Stomach smooth muscle (tissue), 2 donors: Measurements from ENCODE around the gene STRA8.
"Not testable (repeated sequence)": the region's sequence is repeated elsewhere in the genome, so short reads cannot be mapped to it uniquely, and the experiment has no call there.

Experiments used
- H3K27ac ChIP-seq: one replicate; pipeline ENCODE4 v1.7.0; 2013; ENCODE audit warnings: mild to moderate bottlenecking, low read length, inconsistent platforms
- H3K27me3 ChIP-seq, 2 donors: one replicate each; pipeline ENCODE4 v1.7.0; 2013; ENCODE audit warnings: low read length in 2 of 2; ENCODE audit not compliant: insufficient read depth in 2 of 2, control insufficient read depth in 1 of 2
- H3K36me3 ChIP-seq, 2 donors: one replicate each; pipeline ENCODE4 v1.7.0; 2013; ENCODE audit warnings: low read length in 2 of 2; ENCODE audit not compliant: control insufficient read depth in 2 of 2, insufficient read depth in 2 of 2
- H3K4me1 ChIP-seq: one replicate; pipeline ENCODE4 v1.7.0; 2013; ENCODE audit warnings: low read length; ENCODE audit not compliant: control insufficient read depth, insufficient read depth
- H3K4me3 ChIP-seq, 2 donors: one replicate each; pipeline ENCODE4 v1.7.0; 2013; ENCODE audit warnings: low read length in 2 of 2
- H3K9ac ChIP-seq, 2 donors: one replicate each; pipeline ENCODE4 v1.7.0; 2013; ENCODE audit warnings: low read length in 2 of 2, mild to moderate bottlenecking in 1 of 2
- H3K9me3 ChIP-seq, 2 donors: one replicate each; pipeline ENCODE4 v1.7.0; 2013; ENCODE audit warnings: low read length in 2 of 2; ENCODE audit not compliant: control insufficient read depth in 2 of 2
- donor health status: healthy.
- donor health status: Pancreatic carcinoma.

STRA8 gene

GRCh38 chr7:135204876-135205275, 28.8 kb upstream of the STRA8 start:
- H3K9me3 ChIP-seq = no peaks in the 10 kb centered on the region
- no peaks in the 10 kb centered on the region for H3K27me3 ChIP-seq
- no peak overlapping the region for H3K27ac ChIP-seq
- no peak overlapping the region for H3K4me3 ChIP-seq
- H3K4me1 ChIP-seq = peaks cover 4% of the 10 kb centered on the region
- no peak overlapping the region for H3K9ac ChIP-seq
- peaks cover 22 to 43% of the 10 kb centered on the region in 2 donors for H3K36me3 ChIP-seq

GRCh38 chr7:135205850-135206249, 27.8 kb upstream of the STRA8 start:
- H3K36me3 ChIP-seq = peaks cover 15 to 36% of the 10 kb centered on the region in 2 donors
- H3K27ac ChIP-seq = no peak overlapping the region
- no peak overlapping the region for H3K9ac ChIP-seq
- no peaks in the 10 kb centered on the region for H3K9me3 ChIP-seq
- no peaks in the 10 kb centered on the region for H3K27me3 ChIP-seq
- peaks cover 11% of the 10 kb centered on the region for H3K4me1 ChIP-seq
- no peak overlapping the region for H3K4me3 ChIP-seq

- Histone ChIP-seq H3K9me3 (no peaks in the 10 kb centered on the region), H3K27me3 (no peaks in the 10 kb centered on the region), H3K36me3 (peaks cover 12 to 26% of the 10 kb centered on the region in 2 donors), H3K4me3 (no peak overlapping the region), H3K4me1 (peaks cover 16% of the 10 kb centered on the region), H3K27ac (no peak overlapping the region), H3K9ac (no peak overlapping the region)
Observed at GRCh38 chr7:135206941-135207391, 26.7 kb upstream of the STRA8 start.

GRCh38 chr7:135207406-135208101, 26.1 kb upstream of the STRA8 start:
- H3K4me3 ChIP-seq = no peak overlapping the region
- no peaks in the 10 kb centered on the region for H3K9me3 ChIP-seq
- peaks cover 19% of the 10 kb centered on the region for H3K4me1 ChIP-seq
- H3K27me3 ChIP-seq = no peaks in the 10 kb centered on the region
- no peak overlapping the region for H3K27ac ChIP-seq
- H3K36me3 ChIP-seq = peaks cover 12 to 26% of the 10 kb centered on the region in 2 donors
- no peak overlapping the region for H3K9ac ChIP-seq

GRCh38 chr7:135208102-135208793, 25.4 kb upstream of the STRA8 start:
- Histone ChIP-seq H3K27me3 (no peaks in the 10 kb centered on the region), H3K4me3 (no peak overlapping the region), H3K9ac (no peak overlapping the region), H3K36me3 (peaks cover 9 to 22% of the 10 kb centered on the region in 2 donors), H3K4me1 (peaks cover 19% of the 10 kb centered on the region), H3K9me3 (no peaks in the 10 kb centered on the region), H3K27ac (no peak overlapping the region)

- Histone ChIP-seq H3K27me3 (no peaks in the 10 kb centered on the region), H3K4me1 (peaks cover 19% of the 10 kb centered on the region), H3K9ac (no peak overlapping the region), H3K9me3 (no peaks in the 10 kb centered on the region), H3K4me3 (no peak overlapping the region), H3K27ac (no peak overlapping the region), H3K36me3 (peaks cover 1 to 14% of the 10 kb centered on the region in 2 donors)
Observed at GRCh38 chr7:135209225-135209834, 24.3 kb upstream of the STRA8 start.

GRCh38 chr7:135210888-135211178, 22.8 kb upstream of the STRA8 start:
- H3K4me1 ChIP-seq = peaks cover 19% of the 10 kb centered on the region
- peak overlapping the region; percentile 73 to 93 for H3K9ac ChIP-seq
- no peaks in the 10 kb centered on the region for H3K9me3 ChIP-seq

GRCh38 chr7:135211179-135211945, 22.3 kb upstream of the STRA8 start, which contains the start of gene WDR91:
TSS of gene WDR91 (minus strand) at chr7:135211526. CDS start at chr7:135211502, 24 bp downstream.
- peaks cover 19% of the 10 kb centered on the region for H3K4me1 ChIP-seq
- no peaks in the 10 kb centered on the region for H3K27me3 ChIP-seq
- no peaks in the 10 kb centered on the region for H3K9me3 ChIP-seq
- H3K36me3 ChIP-seq = peaks cover 0 to 6% of the 10 kb centered on the region in 2 donors
- peak within 1 kb of the TSS; percentile 87 to 92 for H3K4me3 ChIP-seq
- peak within 1 kb of the TSS; percentile 92 for H3K27ac ChIP-seq
- H3K9ac ChIP-seq = peak within 1 kb of the TSS; percentile 78 to 93

More at GRCh38 chr7:135210888-135211178, 22.8 kb upstream of the STRA8 start:
- Histone ChIP-seq H3K27me3 (no peaks in the 10 kb centered on the region), H3K4me3 (peak overlapping the region; percentile 81 to 92), H3K36me3 (peaks cover 0 to 8% of the 10 kb centered on the region in 2 donors), H3K27ac (peak overlapping the region; percentile 92)

GRCh38 chr7:135211946-135212685, 21.5 kb upstream of the STRA8 start:
- peak overlapping the region; percentile 87 to 92 for H3K4me3 ChIP-seq
- H3K27me3 ChIP-seq, H3K9me3 ChIP-seq, H3K36me3 ChIP-seq: not testable (repeated sequence)
- H3K4me1 ChIP-seq = peaks cover 19% of the 10 kb centered on the region
- H3K27ac ChIP-seq = peak overlapping the region; percentile 92
- H3K9ac ChIP-seq = peak overlapping the region; percentile 78 to 84

GRCh38 chr7:135213831-135214230, 19.8 kb upstream of the STRA8 start:
- no peaks in the 10 kb centered on the region for H3K27me3 ChIP-seq
- H3K9ac ChIP-seq = no peak overlapping the region
- no peaks in the 10 kb centered on the region for H3K36me3 ChIP-seq
- no peak overlapping the region for H3K4me3 ChIP-seq
- H3K9me3 ChIP-seq = no peaks in the 10 kb centered on the region
- H3K27ac ChIP-seq = no peak overlapping the region
- peaks cover 19% of the 10 kb centered on the region for H3K4me1 ChIP-seq
